WTC11 (cell line): ENCODE results near the gene GPR82. TPM values are rescaled to one million over a fixed set of nuclear protein-coding genes. Genes with fewer than 3 reads are reported as not detected.
"Not testable (repeated sequence)": the region's sequence is repeated elsewhere in the genome, so short reads cannot be mapped to it uniquely, and the experiment has no call there.

Experiments used
- ATAC-seq: fragments of 200-7000 bp; cut with Tn5 transposase; 2 replicates; pipeline ENCODE4 v1.10.0; 2021; ENCODE audit warnings: mild to moderate bottlenecking, moderate library complexity
- Bru-seq: library from RNA; stranded (reverse); fragments of 400-500 nt; gene quantifications from one replicate; lab custom pipeline; 2021; lab: Mats Ljungman, UMichigan
- CTCF ChIA-PET: fragments of 300-600 bp; sonication (Branson Sonifier 250); formaldehyde crosslinking; loops from one replicate; lab custom pipeline; 2021; ENCODE audit warnings: antibody characterized with exemption; lab: Charles Lee
- POLR2A ChIA-PET: fragments of 350-600 bp; sonication (Branson Sonifier 250); formaldehyde crosslinking; loops from one replicate; lab custom pipeline; 2021; ENCODE audit warnings: antibody characterized with exemption; lab: Charles Lee
- DNase-seq: peaks from one replicate; pipeline ENCODE4 v3.0.0; 2021; ENCODE audit warnings: low spot score
- H3K27ac Mint-ChIP-seq: 2 replicates; pipeline ENCODE4 v1.8.0; 2021; ENCODE audit warnings: mixed read lengths
- H3K27me3 Mint-ChIP-seq: 2 replicates; pipeline ENCODE4 v1.8.0; 2021; ENCODE audit warnings: low read depth, mild to moderate bottlenecking, moderate library complexity, mixed read lengths
- H3K36me3 Mint-ChIP-seq: 2 replicates; pipeline ENCODE4 v1.8.0; 2021; ENCODE audit warnings: mixed read lengths
- H3K4me1 Mint-ChIP-seq: 2 replicates; pipeline ENCODE4 v1.8.0; 2022; ENCODE audit warnings: mixed read lengths
- H3K4me3 Mint-ChIP-seq: 2 replicates; pipeline ENCODE4 v1.8.0; 2021; ENCODE audit warnings: mild to moderate bottlenecking, moderate library complexity, mixed read lengths
- H3K9me3 Mint-ChIP-seq: 2 replicates; pipeline ENCODE4 v1.8.0; 2021; ENCODE audit warnings: mixed read lengths
- CREM ChIP-seq: sonication (generic); formaldehyde crosslinking; IDR thresholded peaks from 2 replicates; pipeline ENCODE4 v1.8.1; 2022; ENCODE audit warnings: mild to moderate bottlenecking, missing genetic modification reagents, moderate library complexity
- ELF4 ChIP-seq: sonication (generic); formaldehyde crosslinking; IDR thresholded peaks from 2 replicates; pipeline ENCODE4 v1.8.1; 2022; ENCODE audit warnings: low read depth, mild to moderate bottlenecking, moderate library complexity, missing genetic modification reagents
- FOXP1 ChIP-seq: sonication (generic); formaldehyde crosslinking; IDR thresholded peaks from 2 replicates; pipeline ENCODE4 v1.8.0; 2022; ENCODE audit warnings: missing genetic modification reagents, mild to moderate bottlenecking, moderate library complexity, borderline replicate concordance
- GRHL2 ChIP-seq: fragments of 250-450 bp; sonication (Bioruptor Pico); IDR thresholded peaks from 2 replicates; pipeline ENCODE4 v1.8.0; 2022; ENCODE audit warnings: mild to moderate bottlenecking, moderate library complexity; ENCODE audit not compliant: insufficient replicate concordance, severe bottlenecking
- JUN ChIP-seq: sonication (generic); formaldehyde crosslinking; IDR thresholded peaks from 2 replicates; pipeline ENCODE4 v1.8.0; 2023; ENCODE audit warnings: mild to moderate bottlenecking, missing genetic modification reagents
- NR3C1 ChIP-seq: sonication (generic); formaldehyde crosslinking; conservative IDR thresholded peaks from 2 replicates; pipeline ENCODE4 v1.8.1; 2023; ENCODE audit warnings: low read depth, mild to moderate bottlenecking, missing genetic modification reagents
- OVOL2 ChIP-seq: fragments of 250-450 bp; sonication (Bioruptor Pico); IDR thresholded peaks from 2 replicates; pipeline ENCODE4 v1.9.0; 2021; ENCODE audit warnings: mild to moderate bottlenecking, borderline replicate concordance
- SOX15 ChIP-seq: fragments of 250-450 bp; sonication (Bioruptor Pico); IDR thresholded peaks from 2 replicates; pipeline ENCODE4 v1.9.0; 2021; ENCODE audit warnings: mild to moderate bottlenecking
- SP1 ChIP-seq: sonication (generic); formaldehyde crosslinking; conservative IDR thresholded peaks from 2 replicates; pipeline ENCODE4 v1.8.1; 2022; ENCODE audit warnings: missing genetic modification reagents
- ZBTB21 ChIP-seq: sonication (generic); formaldehyde crosslinking; IDR thresholded peaks from 2 replicates; pipeline ENCODE4 v1.8.1; 2023; ENCODE audit warnings: mild to moderate bottlenecking, missing genetic modification reagents, borderline replicate concordance
- ZNF138 ChIP-seq: sonication (generic); formaldehyde crosslinking; conservative IDR thresholded peaks from 2 replicates; pipeline ENCODE4 v1.8.1; 2022; ENCODE audit warnings: mild to moderate bottlenecking, moderate library complexity, missing genetic modification reagents
- ZNF219 ChIP-seq: sonication (generic); formaldehyde crosslinking; IDR thresholded peaks from 2 replicates; pipeline ENCODE4 v1.8.0; 2023; ENCODE audit warnings: missing genetic modification reagents, mild to moderate bottlenecking, borderline replicate concordance
- ZNF263 ChIP-seq: sonication (generic); formaldehyde crosslinking; IDR thresholded peaks from 2 replicates; pipeline ENCODE4 v1.8.1; 2022; ENCODE audit warnings: low read depth, mild to moderate bottlenecking, moderate library complexity, missing genetic modification reagents
- ZNF671 ChIP-seq: fragments of 250-450 bp; sonication (Bioruptor Pico); IDR thresholded peaks from 2 replicates; pipeline ENCODE4 v1.8.0; 2021; ENCODE audit warnings: mild to moderate bottlenecking
- long read RNA-seq, 3 experiments: library from RNA in 1 of 3; library from capped mRNA in 1 of 3; library from polyadenylated mRNA in 1 of 3; unstranded in 2 of 3; stranded (forward) in 1 of 3; transcript quantifications; one replicate each; pipeline ENCODE4 v2.0.0, GENCODE V29; 2021
- total RNA-seq: library from RNA; stranded (reverse); gene quantifications from 3 replicates; pipeline ENCODE4 v1.2.3, GENCODE V29; 2021
- TF ChIP-seq, protein P1 (sequence below): sonication (generic); formaldehyde crosslinking; IDR thresholded peaks from 2 replicates; pipeline ENCODE4 v1.8.1; 2023; ENCODE audit warnings: mild to moderate bottlenecking, missing genetic modification reagents, moderate library complexity
- TF ChIP-seq, protein P2 (sequence below): fragments of 250-450 bp; sonication (Bioruptor Pico); IDR thresholded peaks from 2 replicates; pipeline ENCODE4 v1.8.0; 2021; ENCODE audit warnings: mild to moderate bottlenecking
- TF ChIP-seq, protein P3 (sequence below): sonication (generic); formaldehyde crosslinking; IDR thresholded peaks from 2 replicates; pipeline ENCODE4 v1.8.1; 2022; ENCODE audit warnings: low read depth, missing genetic modification reagents, borderline replicate concordance
- TF ChIP-seq, protein P4 (sequence below): sonication (generic); formaldehyde crosslinking; IDR thresholded peaks from 2 replicates; pipeline ENCODE4 v1.8.1; 2023; ENCODE audit warnings: mild to moderate bottlenecking, missing genetic modification reagents
- TF ChIP-seq, protein P5 (sequence below): sonication (generic); formaldehyde crosslinking; IDR thresholded peaks from 2 replicates; pipeline ENCODE4 v1.8.1; 2022; ENCODE audit warnings: missing genetic modification reagents, borderline replicate concordance
- TF ChIP-seq, protein P6 (sequence below): sonication (generic); formaldehyde crosslinking; IDR thresholded peaks from 2 replicates; pipeline ENCODE4 v1.8.0; 2022; ENCODE audit warnings: mild to moderate bottlenecking, missing genetic modification reagents

Gene GPR82, protein sequence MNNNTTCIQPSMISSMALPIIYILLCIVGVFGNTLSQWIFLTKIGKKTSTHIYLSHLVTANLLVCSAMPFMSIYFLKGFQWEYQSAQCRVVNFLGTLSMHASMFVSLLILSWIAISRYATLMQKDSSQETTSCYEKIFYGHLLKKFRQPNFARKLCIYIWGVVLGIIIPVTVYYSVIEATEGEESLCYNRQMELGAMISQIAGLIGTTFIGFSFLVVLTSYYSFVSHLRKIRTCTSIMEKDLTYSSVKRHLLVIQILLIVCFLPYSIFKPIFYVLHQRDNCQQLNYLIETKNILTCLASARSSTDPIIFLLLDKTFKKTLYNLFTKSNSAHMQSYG
- total RNA-seq (not detected in 3 replicates), Bru-seq, nascent RNA (percentile 6 among the genes with signal in this experiment)
- long read RNA-seq, experiment 1, partial matches to known transcripts = 0 of 1 reads
- long read RNA-seq, experiment 1, other reads (novel, unspliced or antisense) = 1 of 1 reads
- long read RNA-seq, experiment 2 = 0 reads
- long read RNA-seq, experiment 3 = 0 reads

DNA sequence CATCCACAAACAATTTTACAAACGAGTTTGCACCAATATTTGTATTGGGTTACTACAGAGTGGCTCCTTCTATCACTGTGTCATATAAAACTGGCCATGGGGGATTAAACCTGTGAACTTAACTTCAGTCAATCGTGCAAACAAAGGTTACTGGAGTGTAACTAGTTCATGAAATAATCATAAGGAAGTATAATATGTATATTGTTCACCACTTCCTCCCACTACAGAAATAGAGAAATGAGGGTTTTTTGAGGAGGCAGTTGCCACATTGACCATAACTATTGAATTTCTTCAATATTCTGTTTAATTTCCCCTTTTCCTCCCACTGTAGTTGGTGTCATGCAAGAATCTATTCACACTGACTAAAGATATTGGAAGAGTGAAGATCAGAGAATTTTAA lies at the start of gene GPR82:
Gene GPR82 (plus strand): TSS at position 356 of the 400 bp plus-strand sequence. CDS start 2,846 bp downstream, outside the sequence.
- CTCF ChIA-PET = no interaction called here
- ATAC-seq (no peak), DNase-seq (no peak)

DNA sequence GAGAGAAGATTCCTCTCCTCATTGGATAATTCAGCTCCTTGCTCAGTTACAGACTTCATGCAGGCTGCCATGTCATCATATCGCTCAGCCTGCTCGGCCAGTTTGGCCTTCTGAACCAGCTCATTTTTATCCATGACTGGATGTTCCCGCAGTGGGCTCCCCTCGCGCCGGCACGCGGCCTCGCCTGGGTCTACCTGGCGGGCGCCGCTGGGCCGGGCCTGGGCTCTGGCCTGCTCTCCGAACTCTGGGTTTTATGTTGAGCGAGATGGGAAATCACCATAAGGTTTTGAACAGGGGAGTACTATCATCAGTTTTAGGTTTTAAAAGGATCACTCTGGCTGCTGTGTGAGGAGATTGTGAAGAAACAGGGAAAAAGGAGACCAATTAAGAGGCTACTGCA lies 47.6 kb upstream of the GPR82 start:
- ATAC-seq, POLR2A ChIA-PET, CTCF ChIA-PET, H3K27me3 Mint-ChIP-seq, H3K4me3 Mint-ChIP-seq, H3K9me3 Mint-ChIP-seq, DNase-seq, H3K36me3 Mint-ChIP-seq: not testable (repeated sequence)
- Mint-ChIP-seq H3K4me1 (peaks cover 16% of the 10 kb centered on the region), H3K27ac (peak overlapping the region; percentile 54; the same call in 1 of the 2 replicates)

More for the DNA sequence above, at the start of gene GPR82:
- peaks cover 10% of the 10 kb centered on the region for H3K4me1 Mint-ChIP-seq
- peaks cover 21% of the 10 kb centered on the region for H3K36me3 Mint-ChIP-seq
- no peak within 1 kb of the TSS for H3K27ac Mint-ChIP-seq
- H3K4me3 Mint-ChIP-seq = no peak within 1 kb of the TSS
- peaks cover 15% of the 10 kb centered on the region for H3K9me3 Mint-ChIP-seq
- POLR2A ChIA-PET = no interaction called here
- H3K27me3 Mint-ChIP-seq = no peaks in the 10 kb centered on the region
- TF ChIP-seq, protein P1, sequence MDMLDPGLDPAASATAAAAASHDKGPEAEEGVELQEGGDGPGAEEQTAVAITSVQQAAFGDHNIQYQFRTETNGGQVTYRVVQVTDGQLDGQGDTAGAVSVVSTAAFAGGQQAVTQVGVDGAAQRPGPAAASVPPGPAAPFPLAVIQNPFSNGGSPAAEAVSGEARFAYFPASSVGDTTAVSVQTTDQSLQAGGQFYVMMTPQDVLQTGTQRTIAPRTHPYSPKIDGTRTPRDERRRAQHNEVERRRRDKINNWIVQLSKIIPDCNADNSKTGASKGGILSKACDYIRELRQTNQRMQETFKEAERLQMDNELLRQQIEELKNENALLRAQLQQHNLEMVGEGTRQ (CRISPR knock-in tag) = no peak
- TF ChIP-seq JUN (CRISPR knock-in tag) (no peak), CREM (CRISPR knock-in tag) (no peak), NR3C1 (no peak), ZBTB21 (CRISPR knock-in tag) (no peak), SP1 (CRISPR knock-in tag) (no peak), ZNF671 (CRISPR knock-in tag) (no peak), GRHL2 (no peak), ELF4 (CRISPR knock-in tag) (no peak), FOXP1 (CRISPR knock-in tag) (no peak), ZNF263 (CRISPR knock-in tag) (no peak), OVOL2 (CRISPR knock-in tag) (no peak), ZNF219 (CRISPR knock-in tag) (no peak), SOX15 (CRISPR knock-in tag) (no peak), ZNF138 (CRISPR knock-in tag) (no peak)
- TF ChIP-seq, protein P2, sequence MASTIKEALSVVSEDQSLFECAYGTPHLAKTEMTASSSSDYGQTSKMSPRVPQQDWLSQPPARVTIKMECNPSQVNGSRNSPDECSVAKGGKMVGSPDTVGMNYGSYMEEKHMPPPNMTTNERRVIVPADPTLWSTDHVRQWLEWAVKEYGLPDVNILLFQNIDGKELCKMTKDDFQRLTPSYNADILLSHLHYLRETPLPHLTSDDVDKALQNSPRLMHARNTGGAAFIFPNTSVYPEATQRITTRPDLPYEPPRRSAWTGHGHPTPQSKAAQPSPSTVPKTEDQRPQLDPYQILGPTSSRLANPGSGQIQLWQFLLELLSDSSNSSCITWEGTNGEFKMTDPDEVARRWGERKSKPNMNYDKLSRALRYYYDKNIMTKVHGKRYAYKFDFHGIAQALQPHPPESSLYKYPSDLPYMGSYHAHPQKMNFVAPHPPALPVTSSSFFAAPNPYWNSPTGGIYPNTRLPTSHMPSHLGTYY = no peak
- TF ChIP-seq, protein P3, sequence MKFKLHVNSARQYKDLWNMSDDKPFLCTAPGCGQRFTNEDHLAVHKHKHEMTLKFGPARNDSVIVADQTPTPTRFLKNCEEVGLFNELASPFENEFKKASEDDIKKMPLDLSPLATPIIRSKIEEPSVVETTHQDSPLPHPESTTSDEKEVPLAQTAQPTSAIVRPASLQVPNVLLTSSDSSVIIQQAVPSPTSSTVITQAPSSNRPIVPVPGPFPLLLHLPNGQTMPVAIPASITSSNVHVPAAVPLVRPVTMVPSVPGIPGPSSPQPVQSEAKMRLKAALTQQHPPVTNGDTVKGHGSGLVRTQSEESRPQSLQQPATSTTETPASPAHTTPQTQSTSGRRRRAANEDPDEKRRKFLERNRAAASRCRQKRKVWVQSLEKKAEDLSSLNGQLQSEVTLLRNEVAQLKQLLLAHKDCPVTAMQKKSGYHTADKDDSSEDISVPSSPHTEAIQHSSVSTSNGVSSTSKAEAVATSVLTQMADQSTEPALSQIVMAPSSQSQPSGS (CRISPR knock-in tag) = no peak
- TF ChIP-seq, protein P4, sequence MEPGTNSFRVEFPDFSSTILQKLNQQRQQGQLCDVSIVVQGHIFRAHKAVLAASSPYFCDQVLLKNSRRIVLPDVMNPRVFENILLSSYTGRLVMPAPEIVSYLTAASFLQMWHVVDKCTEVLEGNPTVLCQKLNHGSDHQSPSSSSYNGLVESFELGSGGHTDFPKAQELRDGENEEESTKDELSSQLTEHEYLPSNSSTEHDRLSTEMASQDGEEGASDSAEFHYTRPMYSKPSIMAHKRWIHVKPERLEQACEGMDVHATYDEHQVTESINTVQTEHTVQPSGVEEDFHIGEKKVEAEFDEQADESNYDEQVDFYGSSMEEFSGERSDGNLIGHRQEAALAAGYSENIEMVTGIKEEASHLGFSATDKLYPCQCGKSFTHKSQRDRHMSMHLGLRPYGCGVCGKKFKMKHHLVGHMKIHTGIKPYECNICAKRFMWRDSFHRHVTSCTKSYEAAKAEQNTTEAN = no peak
- TF ChIP-seq, protein P5, sequence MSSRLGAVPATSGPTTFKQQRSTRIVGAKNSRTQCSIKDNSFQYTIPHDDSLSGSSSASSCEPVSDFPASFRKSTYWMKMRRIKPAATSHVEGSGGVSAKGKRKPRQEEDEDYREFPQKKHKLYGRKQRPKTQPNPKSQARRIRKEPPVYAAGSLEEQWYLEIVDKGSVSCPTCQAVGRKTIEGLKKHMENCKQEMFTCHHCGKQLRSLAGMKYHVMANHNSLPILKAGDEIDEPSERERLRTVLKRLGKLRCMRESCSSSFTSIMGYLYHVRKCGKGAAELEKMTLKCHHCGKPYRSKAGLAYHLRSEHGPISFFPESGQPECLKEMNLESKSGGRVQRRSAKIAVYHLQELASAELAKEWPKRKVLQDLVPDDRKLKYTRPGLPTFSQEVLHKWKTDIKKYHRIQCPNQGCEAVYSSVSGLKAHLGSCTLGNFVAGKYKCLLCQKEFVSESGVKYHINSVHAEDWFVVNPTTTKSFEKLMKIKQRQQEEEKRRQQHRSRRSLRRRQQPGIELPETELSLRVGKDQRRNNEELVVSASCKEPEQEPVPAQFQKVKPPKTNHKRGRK (CRISPR knock-in tag) = no peak
- TF ChIP-seq, protein P6, sequence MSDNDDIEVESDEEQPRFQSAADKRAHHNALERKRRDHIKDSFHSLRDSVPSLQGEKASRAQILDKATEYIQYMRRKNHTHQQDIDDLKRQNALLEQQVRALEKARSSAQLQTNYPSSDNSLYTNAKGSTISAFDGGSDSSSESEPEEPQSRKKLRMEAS (CRISPR knock-in tag) = no peak
